Activated CD8-positive, alpha-beta memory T cell treated with anti-CD3 and anti-CD28 coated beads, Interleukin-2, amount 50 U/mL, for 24 hours (primary cell): ENCODE measurements around the gene UPK2.

ENCODE experiments used
- DNase-seq: peaks from one replicate; pipeline ENCODE4 v3.0.0-alpha.2; 2020; ENCODE audit errors: extremely low read depth

The UPK2 gene

GRCh38 chr11:118917481-118918127, 38.5 kb upstream of the UPK2 start:
- no peak for DNase-seq

DNA sequence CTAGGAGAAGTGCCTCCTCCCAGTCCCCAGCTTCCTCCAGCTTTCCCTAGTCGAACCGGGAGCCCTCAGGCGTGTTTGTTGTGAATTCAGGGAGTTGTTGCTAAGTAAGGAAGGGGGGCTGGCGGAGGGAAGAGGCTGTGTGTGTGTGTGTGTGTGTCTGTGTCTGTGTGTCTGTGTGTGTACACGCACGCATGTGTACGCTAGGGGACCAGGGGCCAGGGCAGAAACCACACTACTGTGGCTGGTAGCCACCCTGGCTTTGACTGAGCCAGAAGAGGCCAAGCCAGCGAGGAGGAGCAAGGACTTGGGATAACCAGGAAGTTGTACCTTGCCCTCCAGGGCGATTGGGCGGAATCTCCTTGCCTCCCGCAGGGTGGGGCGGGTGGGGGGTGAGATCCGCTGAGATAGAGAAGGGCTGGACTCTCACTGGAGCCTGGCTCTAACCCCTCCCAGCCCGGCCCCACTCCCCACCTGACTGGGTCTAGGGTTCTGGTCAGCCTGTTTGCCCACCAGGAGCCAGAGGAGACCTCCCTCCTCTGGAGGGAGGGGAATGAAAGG, 37.9 kb upstream of the UPK2 start:
- no peak for DNase-seq

DNA sequence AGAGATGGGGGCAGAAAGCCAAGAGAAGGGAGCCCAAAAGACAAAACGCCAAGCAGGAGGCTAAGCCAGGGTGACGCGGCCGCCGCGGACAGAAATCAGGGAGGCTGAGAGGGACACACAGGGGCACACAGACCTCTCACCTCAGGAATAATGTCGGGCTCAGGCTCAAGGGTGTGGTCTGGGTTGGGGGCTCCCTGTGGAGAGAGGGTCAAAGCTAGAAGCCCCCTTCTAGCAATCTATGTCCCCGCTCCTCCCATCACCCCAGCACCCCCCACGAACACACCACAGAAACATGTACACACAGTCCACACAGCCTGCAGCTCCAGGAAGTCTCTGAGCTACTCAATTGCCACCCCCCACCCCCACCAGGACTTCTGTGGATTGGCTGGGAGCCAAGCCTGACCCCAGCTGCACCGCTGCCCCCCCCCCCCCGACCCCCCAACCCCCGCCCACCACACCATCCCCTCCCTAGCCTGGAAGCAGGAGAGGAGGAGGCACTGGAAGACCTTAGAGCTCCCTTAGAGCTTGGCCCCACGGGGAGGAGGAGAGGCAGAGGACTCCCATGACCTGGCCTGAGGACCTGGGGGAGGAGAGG, 37.3 kb upstream of the UPK2 start:
- no peak for DNase-seq

GRCh38 chr11:118921121-118921928, 34.8 kb upstream of the UPK2 start:
- DNase-seq = no peak

DNA sequence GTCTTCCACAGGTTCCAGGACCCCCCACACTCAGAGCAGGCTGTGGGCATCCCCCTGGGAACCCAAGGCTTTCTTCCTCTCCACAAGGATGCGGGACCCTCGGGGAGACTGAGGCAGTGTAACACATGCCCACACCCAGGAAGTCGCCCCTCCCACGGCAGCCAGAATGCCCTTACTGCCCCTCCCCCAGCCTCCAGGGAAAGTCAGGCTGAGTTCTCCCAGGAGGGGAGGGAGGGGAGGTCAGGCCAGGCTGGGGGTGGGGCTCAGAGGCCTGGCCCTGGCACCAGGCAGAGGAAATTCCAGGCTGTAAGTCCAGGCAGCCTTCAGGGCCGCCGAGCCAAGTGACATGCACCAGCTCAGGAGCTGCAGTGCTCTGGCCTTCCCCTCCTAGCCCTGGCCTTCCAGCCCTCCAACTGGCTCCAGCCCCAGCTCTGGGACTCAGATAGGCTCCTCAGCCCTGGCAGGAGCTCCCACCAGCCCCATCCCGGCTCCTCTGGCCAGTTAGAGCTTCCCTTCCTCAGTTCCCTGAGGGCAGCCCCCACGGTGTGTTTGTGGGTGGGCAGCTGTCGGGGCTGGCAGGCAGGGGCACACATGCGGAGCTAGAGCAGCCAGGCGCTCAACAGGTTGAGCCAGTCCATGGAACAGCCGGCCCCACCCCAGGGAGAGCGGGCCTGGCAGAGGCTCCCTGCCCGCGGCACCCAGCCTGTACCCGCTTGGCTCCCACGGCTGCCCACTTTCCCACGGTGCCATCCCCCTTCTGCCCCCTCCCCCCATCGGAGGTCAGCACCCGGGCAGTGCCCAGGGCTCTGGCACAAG, 34.0 kb upstream of the UPK2 start:
- DNase-seq = no peak

GRCh38 chr11:118922745-118923627, 33.1 kb upstream of the UPK2 start:
- DNase-seq = no peak

GRCh38 chr11:118923721-118924587, 32.1 kb upstream of the UPK2 start:
- no peak for DNase-seq

DNA sequence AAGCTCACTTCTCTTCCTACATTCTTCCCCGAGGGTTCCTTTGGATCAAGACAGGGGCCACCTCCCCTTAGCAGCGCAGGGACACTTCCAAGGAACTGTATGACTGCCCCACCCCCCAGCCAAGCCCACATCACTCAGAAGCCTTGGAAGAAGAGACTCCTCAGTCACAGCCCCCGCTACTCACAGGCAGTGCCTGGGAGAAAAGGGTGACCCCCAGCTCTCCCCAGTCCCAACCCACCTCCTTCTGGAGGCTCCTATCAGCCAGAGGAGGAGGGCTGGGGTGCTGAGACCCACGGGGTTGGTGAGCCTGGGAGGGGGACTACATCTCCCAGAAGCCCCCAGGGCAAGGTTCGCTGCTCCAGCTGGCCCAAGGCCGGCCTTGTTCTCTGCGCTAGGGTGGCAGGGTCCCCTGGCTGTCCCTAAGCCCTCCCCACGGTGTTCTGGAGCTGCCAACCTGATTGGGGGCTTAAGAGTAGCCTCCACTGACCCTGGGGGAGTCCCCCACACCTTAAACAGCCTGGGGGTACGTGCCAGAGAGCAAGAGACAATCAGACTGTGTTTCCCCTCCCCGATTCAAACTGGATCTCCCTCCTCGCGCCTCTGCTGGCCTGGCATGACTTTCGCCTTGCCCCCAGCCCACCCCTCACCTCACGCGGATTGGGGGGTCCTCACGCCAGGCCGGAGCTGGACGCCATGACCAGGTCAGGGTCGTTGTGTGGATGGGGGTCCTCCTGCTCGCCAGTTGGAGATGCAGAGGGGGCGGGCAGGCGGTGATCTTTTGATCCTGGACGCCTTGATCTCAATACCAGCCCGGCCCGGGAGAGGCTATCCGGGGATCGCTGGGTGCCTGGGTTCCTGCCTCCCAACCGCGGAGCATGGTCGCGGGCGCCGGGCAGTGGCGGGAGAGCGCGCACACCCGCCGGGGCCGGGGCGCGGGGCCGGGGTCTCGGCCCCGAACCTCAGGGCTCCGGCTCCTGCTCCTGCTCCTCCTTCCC, 31.2 kb upstream of the UPK2 start:
- DNase-seq = no peak

- no peak for DNase-seq
Measured at GRCh38 chr11:118927554-118928100, 28.5 kb upstream of the UPK2 start.

DNA sequence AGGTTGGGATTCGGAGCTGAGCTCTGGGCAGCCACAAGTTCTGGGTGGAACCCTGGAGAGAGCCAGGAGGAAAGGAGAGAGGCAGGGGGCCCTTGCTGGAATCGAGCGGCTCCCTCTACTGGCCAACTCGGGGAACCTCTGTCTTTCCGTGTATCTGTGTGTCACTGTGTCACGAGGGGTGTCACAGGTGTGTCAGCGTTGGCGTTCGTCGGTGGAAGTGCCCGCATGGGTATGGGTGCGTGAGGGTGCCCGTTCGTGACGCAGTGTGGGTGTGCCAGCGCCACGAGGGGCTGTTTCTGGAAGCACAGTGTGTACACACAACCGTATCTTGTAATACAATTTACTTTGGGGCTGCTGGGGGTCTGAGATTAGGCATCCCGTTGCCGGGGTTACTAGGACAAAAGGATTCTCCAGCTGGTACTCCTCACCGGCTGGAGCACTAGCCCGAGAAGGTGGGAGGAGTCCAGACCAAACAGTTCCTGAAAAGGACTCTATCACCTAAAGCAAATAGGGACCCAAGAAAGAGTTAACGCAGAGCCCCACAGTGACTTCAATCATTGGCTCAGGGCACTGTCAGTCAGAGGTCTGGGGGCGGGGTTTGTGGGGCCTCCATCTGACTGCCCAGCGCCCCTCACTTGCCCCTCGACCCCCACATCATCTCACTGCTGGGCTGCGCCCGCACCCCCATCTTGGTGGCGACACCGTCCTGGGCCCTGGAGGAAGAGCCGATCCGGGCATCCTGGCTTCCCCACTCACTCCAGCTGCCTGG, 27.8 kb upstream of the UPK2 start:
- DNase-seq = peak; percentile 75

DNA sequence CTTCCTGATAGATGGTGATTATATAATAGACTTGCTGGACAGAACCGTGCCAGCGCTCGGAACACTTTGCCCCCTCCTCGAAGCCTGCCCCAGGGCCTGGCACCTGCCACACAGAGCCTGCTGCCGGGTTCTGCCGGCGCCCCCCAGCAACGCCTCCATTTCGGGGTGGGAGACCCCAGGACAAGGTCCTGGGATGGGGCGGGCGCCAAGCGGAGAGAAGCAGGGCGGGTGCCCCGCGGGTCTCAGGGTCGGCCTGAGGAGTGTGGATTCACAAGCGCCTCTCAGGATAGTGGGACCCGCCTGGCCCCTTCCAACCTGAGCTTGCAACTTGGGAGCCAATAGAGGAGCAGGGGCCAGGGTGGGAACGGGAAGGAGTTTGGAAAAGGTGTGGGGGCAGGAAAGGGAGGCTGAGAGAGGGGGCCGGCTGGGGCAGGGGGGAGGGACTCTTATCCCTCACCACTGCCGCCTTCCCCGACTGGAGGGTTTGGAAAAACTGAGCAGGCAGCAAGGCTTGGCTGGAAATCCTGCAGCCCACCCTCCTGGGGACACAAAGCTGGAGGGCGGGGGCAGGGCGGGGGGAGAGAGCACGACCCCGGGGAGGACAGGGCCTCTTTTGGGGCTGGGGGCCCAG, 27.1 kb upstream of the UPK2 start:
- no peak for DNase-seq

- DNase-seq = no peak
Measured at GRCh38 chr11:118929501-118930093, 26.5 kb upstream of the UPK2 start.

DNA sequence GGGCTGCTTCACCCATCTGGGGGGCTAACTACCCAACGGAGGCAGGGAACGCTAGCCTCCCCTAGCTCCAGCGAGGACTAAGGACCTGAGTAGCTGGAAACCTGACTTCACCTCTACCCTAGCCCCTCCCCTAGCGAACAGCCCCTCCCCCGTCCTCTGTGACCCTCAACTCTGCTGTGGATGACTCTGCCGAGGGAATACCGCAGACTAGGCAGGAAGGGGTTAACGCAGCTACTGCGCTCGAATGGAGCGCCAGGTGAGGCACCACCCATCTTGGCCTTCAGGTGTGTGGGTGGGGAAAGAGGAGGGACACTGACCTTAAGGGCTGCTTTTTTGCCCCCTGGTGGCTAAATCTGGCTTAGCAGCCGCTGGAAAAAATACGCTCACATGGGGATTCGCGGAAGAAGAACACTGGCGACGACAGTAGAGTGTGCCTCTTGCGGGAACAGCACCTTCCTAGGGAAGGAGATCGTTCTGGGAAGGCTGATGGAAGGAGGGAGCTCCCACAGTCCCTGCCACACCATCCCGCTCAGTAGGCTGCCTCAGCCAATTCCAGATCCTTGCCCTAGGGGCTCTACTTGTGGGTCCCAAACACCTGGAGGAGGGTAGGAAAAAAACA, 25.9 kb upstream of the UPK2 start:
- peak; percentile 72 for DNase-seq

GRCh38 chr11:118931571-118931970, 24.5 kb upstream of the UPK2 start:
- DNase-seq = no peak

DNA sequence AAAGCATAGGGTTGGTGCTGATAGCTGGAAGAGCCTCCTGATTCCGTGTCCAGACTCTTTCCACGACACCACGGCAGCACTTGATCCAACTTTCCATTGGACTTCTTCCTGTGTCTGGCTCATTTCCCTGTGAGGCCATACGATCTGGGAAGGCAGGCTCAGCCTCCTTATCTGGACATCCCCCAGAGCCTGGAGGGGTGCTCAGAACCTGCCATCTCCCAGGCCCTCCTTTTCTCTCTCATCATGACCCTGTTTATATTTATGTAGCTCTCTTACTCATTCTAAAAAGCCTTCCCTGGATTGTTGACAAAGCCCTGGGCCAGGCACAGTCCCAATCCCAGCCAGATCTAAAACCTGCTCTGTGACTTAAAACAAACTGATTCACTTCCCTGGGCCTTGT, 22.6 kb upstream of the UPK2 start:
- no peak for DNase-seq

GRCh38 chr11:118935376-118935775, 20.7 kb upstream of the UPK2 start:
- DNase-seq = no peak
